SK-N-SH (cell line): ENCODE results near the gene SPAG4.

Experiments
- EP300 ChIP-seq, 2 experiments: IDR thresholded peaks; 2 replicates each; pipeline versions ENCODE4 v1.4.0 to v1.6.1; 2012; ENCODE audit warnings: borderline replicate concordance in 1 of 2, low read depth in 1 of 2, low read length in 1 of 2
- EZH2phosphoT487 ChIP-seq: fragments of 200-600 bp; sonication (generic); IDR thresholded peaks from 2 replicates; pipeline ENCODE4 v1.6.1; 2017; ENCODE audit warnings: low read depth, mixed run types, mild to moderate bottlenecking, antibody characterized with exemption, moderate library complexity, borderline replicate concordance
- IRF3 ChIP-seq: fragments of 150-350 bp; IDR thresholded peaks from 2 replicates; pipeline ENCODE4 v1.6.1; 2016; ENCODE audit warnings: mild to moderate bottlenecking, low read depth, low read length
- MEF2A ChIP-seq: IDR thresholded peaks from 2 replicates; pipeline ENCODE4 v1.4.0; 2012; ENCODE audit warnings: low read depth, borderline replicate concordance
- MXI1 ChIP-seq: IDR thresholded peaks from 2 replicates; pipeline ENCODE4 v1.6.1; 2012; ENCODE audit warnings: mild to moderate bottlenecking, low read depth, low read length, improper control_type of control experiment
- POLR2AphosphoS5 ChIP-seq: IDR thresholded peaks from 2 replicates; pipeline ENCODE4 v1.6.1; 2012; ENCODE audit warnings: low read depth, low read length
- RAD21 ChIP-seq: IDR thresholded peaks from 2 replicates; pipeline ENCODE4 v1.6.1; 2012; ENCODE audit warnings: mild to moderate bottlenecking, low read length
- RFX5 ChIP-seq: IDR thresholded peaks from 2 replicates; pipeline ENCODE4 v1.6.1; 2012; ENCODE audit warnings: mild to moderate bottlenecking, improper control_type of control experiment, low read length
- TAF1 ChIP-seq: IDR thresholded peaks from 2 replicates; pipeline ENCODE4 v1.6.1; 2012; ENCODE audit warnings: low read depth, mild to moderate bottlenecking, low read length, moderate library complexity, borderline replicate concordance
- TEAD4 ChIP-seq: IDR thresholded peaks from 2 replicates; pipeline ENCODE4 v1.4.0; 2012; ENCODE audit warnings: mild to moderate bottlenecking, borderline replicate concordance; ENCODE audit not compliant: insufficient read depth
- TF ChIP-seq, protein P1 (sequence below): fragments of 200-600 bp; sonication (generic); IDR thresholded peaks from 2 replicates; pipeline ENCODE4 v1.6.1; 2017; ENCODE audit warnings: antibody characterized with exemption, mild to moderate bottlenecking, moderate library complexity
- TF ChIP-seq, protein P2 (sequence below): IDR thresholded peaks from 2 replicates; pipeline ENCODE4 v1.4.0; 2012; ENCODE audit warnings: low read depth

DNA sequence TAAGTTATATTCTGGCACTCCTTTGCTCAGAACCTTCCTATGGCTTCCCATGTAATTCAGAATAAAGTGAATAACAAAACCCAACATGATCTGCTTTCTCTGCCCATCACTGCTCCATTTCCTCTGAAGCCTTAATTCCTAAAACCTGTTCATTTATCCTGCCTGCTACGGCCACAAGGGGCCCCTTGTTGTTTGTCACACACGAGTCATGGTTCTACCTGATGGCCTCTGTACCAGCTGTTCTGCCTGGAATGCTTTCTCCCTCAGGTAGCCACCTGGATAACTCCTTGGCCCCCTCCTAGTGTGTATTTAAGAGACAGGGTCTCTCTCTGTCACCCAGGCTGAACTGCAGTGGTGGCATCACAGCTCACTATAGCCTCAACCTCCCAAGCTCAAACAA lies 47.0 kb upstream of the SPAG4 start:
- TF ChIP-seq, protein P1, sequence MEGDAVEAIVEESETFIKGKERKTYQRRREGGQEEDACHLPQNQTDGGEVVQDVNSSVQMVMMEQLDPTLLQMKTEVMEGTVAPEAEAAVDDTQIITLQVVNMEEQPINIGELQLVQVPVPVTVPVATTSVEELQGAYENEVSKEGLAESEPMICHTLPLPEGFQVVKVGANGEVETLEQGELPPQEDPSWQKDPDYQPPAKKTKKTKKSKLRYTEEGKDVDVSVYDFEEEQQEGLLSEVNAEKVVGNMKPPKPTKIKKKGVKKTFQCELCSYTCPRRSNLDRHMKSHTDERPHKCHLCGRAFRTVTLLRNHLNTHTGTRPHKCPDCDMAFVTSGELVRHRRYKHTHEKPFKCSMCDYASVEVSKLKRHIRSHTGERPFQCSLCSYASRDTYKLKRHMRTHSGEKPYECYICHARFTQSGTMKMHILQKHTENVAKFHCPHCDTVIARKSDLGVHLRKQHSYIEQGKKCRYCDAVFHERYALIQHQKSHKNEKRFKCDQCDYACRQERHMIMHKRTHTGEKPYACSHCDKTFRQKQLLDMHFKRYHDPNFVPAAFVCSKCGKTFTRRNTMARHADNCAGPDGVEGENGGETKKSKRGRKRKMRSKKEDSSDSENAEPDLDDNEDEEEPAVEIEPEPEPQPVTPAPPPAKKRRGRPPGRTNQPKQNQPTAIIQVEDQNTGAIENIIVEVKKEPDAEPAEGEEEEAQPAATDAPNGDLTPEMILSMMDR = peak; percentile 29; the same call in 1 of the 2 replicates
- TF ChIP-seq MEF2A = no peak
- TF ChIP-seq POLR2AphosphoS5 = no peak
- TF ChIP-seq RFX5 = no peak
- TF ChIP-seq, protein P2, sequence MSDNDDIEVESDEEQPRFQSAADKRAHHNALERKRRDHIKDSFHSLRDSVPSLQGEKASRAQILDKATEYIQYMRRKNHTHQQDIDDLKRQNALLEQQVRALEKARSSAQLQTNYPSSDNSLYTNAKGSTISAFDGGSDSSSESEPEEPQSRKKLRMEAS = no peak
- TF ChIP-seq EP300 (IDR thresholded peaks at IDR 0.05; ENCODE audit: borderline replicate concordance in 1 of 2, low read depth in 1 of 2, low read length in 1 of 2) = no peak
- TF ChIP-seq RAD21 = peak; percentile 39
- TF ChIP-seq TAF1 = no peak
- no peak for TF ChIP-seq IRF3
- TF ChIP-seq MXI1 = no peak
- no peak for TF ChIP-seq TEAD4
- TF ChIP-seq EZH2phosphoT487 = no peak
